K562 (cell line): ENCODE measurements around the gene PPP1R13L. TPM values are rescaled to one million over a fixed set of nuclear protein-coding genes. Genes with fewer than 3 reads are reported as not detected.
A peak's percentile ranks its signal among the peaks of the same experiment; 100 is the strongest.

Experiments
- DMBX1 ChIP-seq: fragments of 250-450 bp; sonication (Bioruptor Pico); IDR thresholded peaks from 2 replicates; pipeline ENCODE4 v1.8.0; 2022; ENCODE audit warnings: inconsistent platforms, mild to moderate bottlenecking, moderate library complexity, borderline replicate concordance
- E2F3 ChIP-seq: fragments of 250-450 bp; sonication (Bioruptor Pico); IDR thresholded peaks from 2 replicates; pipeline ENCODE4 v1.4.0; 2020; ENCODE audit warnings: mild to moderate bottlenecking
- GTF2E2 ChIP-seq: fragments of 200-800 bp; sonication (Bioruptor generic); IDR thresholded peaks from 2 replicates; pipeline ENCODE4 v1.6.1; 2016; ENCODE audit warnings: missing genetic modification characterization, missing compliant biosample characterization
- MEIS2 ChIP-seq: fragments of 450-650 bp; IDR thresholded peaks from 2 replicates; pipeline ENCODE4 v1.6.1; 2014; ENCODE audit warnings: mild to moderate bottlenecking; ENCODE audit not compliant: partially characterized antibody
- MYNN ChIP-seq, 2 experiments: sonication (generic); formaldehyde crosslinking in 1 of 2; IDR thresholded peaks; 2 replicates each; pipeline versions ENCODE4 v1.5.0 to v1.6.1; 2016 to 2020; ENCODE audit warnings: antibody characterized with exemption in 1 of 2, missing genetic modification reagents in 1 of 2
- NFATC3 ChIP-seq: fragments of 450-650 bp; IDR thresholded peaks from 2 replicates; pipeline ENCODE4 v1.6.1; 2017; ENCODE audit warnings: mild to moderate bottlenecking
- NFRKB ChIP-seq: fragments of 450-650 bp; IDR thresholded peaks from 2 replicates; pipeline ENCODE4 v1.6.1; 2016; ENCODE audit warnings: low read depth
- PHF8 ChIP-seq: fragments of 200-600 bp; sonication (generic); IDR thresholded peaks from 2 replicates; pipeline ENCODE4 v1.6.1; 2012; ENCODE audit warnings: mixed run types, mild to moderate bottlenecking, inconsistent platforms, low read length, moderate library complexity, borderline replicate concordance
- SREBF1 ChIP-seq: fragments of 150-350 bp; IDR thresholded peaks from 2 replicates; pipeline ENCODE4 v1.6.1; 2014; ENCODE audit warnings: antibody characterized with exemption, low read depth, low read length, borderline replicate concordance
- SREBF2 ChIP-seq: sonication (generic); formaldehyde crosslinking; IDR thresholded peaks from 2 replicates; pipeline ENCODE4 v1.4.0; 2020; ENCODE audit warnings: mild to moderate bottlenecking, missing genetic modification reagents
- polyA plus RNA-seq, 8 experiments: library from polyadenylated mRNA; depleted of rRNA in 4 of 8; stranded (reverse) in 5 of 8; unstranded in 3 of 8; fragments of >200 nt; fragmentation: Nextera tagmentation in 2 of 8; fragmentation: Illumina TruSeq in 1 of 8; extraction: Ambion mirVana in 2 of 8; extraction: Trizol in 1 of 8; gene quantifications; 2 replicates each; pipeline versions ENCODE4 v1.2.1 to v1.2.3, GENCODE V29; 2011 to 2014; ENCODE audit warnings: inconsistent platforms in 1 of 8, missing spikeins in 1 of 8
- total RNA-seq, 7 experiments: library from RNA; depleted of rRNA in 6 of 7; stranded (reverse); fragments of >200 nt in 6 of 7; fragmentation: Illumina TruSeq in 2 of 7; extraction: Trizol in 2 of 7; gene quantifications; 2 replicates each; pipeline versions ENCODE4 v1.2.1 to v1.2.3, GENCODE V29; 2011 to 2021; ENCODE audit warnings: low replicate concordance in 1 of 7
- TF ChIP-seq, protein P1 (sequence below): IDR thresholded peaks from 2 replicates; pipeline ENCODE4 v1.6.1; 2011; ENCODE audit warnings: borderline replicate concordance, low read depth, mild to moderate bottlenecking, moderate library complexity, low read length; ENCODE audit not compliant: insufficient read depth, poor library complexity, severe bottlenecking
- TF ChIP-seq, protein P2 (sequence below): fragments of 250-450 bp; sonication (Bioruptor Pico); IDR thresholded peaks from 2 replicates; pipeline ENCODE4 v1.4.0; 2020; ENCODE audit warnings: mild to moderate bottlenecking, moderate library complexity
- TF ChIP-seq, protein P3 (sequence below): fragments of 450-650 bp; IDR thresholded peaks from 2 replicates; pipeline ENCODE4 v1.6.1; 2016
- TF ChIP-seq, protein P4 (sequence below): fragments of 250-450 bp; sonication (Bioruptor Pico); IDR thresholded peaks from 2 replicates; pipeline ENCODE4 v1.4.0; 2020

Gene PPP1R13L
- total and polyA plus RNA-seq, 9 of the 15 experiments (the other 6 are each of a cell fraction or from before 2014, with no cell fraction given), result 0.32 to 6.7 (median 2.0) TPM

DNA sequence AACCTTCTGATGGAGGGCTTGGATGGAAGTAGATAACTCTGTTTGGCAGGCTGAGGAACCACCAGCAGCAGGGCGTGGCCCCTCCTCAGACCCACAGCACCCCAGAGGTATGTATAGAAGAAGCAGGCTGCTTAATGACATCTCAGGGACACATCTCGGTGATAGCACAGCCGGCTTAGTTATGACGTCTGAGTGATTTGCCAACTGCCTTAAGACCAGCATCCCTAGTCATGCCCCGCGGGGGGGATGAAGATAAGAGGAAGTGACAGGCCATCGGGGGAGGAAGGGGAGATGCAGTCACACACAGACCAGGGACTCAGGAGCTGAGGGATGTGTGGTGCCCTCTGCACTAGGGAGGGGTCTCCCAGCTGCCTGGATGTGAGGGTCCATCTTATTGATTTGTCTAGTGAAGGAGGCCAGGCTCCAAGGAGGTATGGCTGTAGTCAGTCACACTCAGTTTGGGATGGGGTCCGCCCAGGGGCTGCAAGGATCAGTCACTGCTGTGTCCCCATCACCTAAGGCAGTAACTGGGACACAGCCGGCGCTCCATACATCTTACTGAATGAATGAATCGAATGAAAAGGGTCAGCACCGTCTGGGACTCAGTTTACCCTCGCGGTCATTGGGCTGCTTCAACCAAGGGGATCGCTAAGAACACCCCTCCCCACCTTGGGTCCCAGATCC is 38.1 kb upstream of the PPP1R13L start (continued):
- TF ChIP-seq NFATC3 (no peak), SREBF2 (CRISPR knock-in tag) (no peak), MYNN (IDR thresholded peaks at IDR 0.05) (peak; percentile 58; the same call in 1 of the 2 replicates), MYNN (CRISPR knock-in tag; IDR thresholded peaks at IDR 0.05) (no peak), GTF2E2 (tag) (0 out of 2 replicates have a peak, but pooled peaks have one; percentile 52), SREBF1 (peak; percentile 15; the same call in 1 of the 2 replicates), NFRKB (peak; percentile 18; the same call in 1 of the 2 replicates), MEIS2 (peak; percentile 90), PHF8 (peak; percentile 24; the same call in 1 of the 2 replicates), DMBX1 (CRISPR knock-in tag) (no peak), E2F3 (0 out of 2 replicates have a peak, but pooled peaks have one; percentile 6)
- TF ChIP-seq, protein P1, sequence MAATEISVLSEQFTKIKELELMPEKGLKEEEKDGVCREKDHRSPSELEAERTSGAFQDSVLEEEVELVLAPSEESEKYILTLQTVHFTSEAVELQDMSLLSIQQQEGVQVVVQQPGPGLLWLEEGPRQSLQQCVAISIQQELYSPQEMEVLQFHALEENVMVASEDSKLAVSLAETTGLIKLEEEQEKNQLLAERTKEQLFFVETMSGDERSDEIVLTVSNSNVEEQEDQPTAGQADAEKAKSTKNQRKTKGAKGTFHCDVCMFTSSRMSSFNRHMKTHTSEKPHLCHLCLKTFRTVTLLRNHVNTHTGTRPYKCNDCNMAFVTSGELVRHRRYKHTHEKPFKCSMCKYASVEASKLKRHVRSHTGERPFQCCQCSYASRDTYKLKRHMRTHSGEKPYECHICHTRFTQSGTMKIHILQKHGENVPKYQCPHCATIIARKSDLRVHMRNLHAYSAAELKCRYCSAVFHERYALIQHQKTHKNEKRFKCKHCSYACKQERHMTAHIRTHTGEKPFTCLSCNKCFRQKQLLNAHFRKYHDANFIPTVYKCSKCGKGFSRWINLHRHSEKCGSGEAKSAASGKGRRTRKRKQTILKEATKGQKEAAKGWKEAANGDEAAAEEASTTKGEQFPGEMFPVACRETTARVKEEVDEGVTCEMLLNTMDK, result no peak
- TF ChIP-seq, protein P2, sequence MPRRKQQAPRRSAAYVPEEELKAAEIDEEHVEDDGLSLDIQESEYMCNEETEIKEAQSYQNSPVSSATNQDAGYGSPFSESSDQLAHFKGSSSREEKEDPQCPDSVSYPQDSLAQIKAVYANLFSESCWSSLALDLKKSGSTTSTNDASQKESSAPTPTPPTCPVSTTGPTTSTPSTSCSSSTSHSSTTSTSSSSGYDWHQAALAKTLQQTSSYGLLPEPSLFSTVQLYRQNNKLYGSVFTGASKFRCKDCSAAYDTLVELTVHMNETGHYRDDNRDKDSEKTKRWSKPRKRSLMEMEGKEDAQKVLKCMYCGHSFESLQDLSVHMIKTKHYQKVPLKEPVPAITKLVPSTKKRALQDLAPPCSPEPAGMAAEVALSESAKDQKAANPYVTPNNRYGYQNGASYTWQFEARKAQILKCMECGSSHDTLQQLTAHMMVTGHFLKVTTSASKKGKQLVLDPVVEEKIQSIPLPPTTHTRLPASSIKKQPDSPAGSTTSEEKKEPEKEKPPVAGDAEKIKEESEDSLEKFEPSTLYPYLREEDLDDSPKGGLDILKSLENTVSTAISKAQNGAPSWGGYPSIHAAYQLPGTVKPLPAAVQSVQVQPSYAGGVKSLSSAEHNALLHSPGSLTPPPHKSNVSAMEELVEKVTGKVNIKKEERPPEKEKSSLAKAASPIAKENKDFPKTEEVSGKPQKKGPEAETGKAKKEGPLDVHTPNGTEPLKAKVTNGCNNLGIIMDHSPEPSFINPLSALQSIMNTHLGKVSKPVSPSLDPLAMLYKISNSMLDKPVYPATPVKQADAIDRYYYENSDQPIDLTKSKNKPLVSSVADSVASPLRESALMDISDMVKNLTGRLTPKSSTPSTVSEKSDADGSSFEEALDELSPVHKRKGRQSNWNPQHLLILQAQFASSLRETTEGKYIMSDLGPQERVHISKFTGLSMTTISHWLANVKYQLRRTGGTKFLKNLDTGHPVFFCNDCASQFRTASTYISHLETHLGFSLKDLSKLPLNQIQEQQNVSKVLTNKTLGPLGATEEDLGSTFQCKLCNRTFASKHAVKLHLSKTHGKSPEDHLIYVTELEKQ (CRISPR knock-in tag), result no peak
- TF ChIP-seq, protein P3, sequence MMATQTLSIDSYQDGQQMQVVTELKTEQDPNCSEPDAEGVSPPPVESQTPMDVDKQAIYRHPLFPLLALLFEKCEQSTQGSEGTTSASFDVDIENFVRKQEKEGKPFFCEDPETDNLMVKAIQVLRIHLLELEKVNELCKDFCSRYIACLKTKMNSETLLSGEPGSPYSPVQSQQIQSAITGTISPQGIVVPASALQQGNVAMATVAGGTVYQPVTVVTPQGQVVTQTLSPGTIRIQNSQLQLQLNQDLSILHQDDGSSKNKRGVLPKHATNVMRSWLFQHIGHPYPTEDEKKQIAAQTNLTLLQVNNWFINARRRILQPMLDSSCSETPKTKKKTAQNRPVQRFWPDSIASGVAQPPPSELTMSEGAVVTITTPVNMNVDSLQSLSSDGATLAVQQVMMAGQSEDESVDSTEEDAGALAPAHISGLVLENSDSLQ, result peak; percentile 93
- TF ChIP-seq, protein P4, sequence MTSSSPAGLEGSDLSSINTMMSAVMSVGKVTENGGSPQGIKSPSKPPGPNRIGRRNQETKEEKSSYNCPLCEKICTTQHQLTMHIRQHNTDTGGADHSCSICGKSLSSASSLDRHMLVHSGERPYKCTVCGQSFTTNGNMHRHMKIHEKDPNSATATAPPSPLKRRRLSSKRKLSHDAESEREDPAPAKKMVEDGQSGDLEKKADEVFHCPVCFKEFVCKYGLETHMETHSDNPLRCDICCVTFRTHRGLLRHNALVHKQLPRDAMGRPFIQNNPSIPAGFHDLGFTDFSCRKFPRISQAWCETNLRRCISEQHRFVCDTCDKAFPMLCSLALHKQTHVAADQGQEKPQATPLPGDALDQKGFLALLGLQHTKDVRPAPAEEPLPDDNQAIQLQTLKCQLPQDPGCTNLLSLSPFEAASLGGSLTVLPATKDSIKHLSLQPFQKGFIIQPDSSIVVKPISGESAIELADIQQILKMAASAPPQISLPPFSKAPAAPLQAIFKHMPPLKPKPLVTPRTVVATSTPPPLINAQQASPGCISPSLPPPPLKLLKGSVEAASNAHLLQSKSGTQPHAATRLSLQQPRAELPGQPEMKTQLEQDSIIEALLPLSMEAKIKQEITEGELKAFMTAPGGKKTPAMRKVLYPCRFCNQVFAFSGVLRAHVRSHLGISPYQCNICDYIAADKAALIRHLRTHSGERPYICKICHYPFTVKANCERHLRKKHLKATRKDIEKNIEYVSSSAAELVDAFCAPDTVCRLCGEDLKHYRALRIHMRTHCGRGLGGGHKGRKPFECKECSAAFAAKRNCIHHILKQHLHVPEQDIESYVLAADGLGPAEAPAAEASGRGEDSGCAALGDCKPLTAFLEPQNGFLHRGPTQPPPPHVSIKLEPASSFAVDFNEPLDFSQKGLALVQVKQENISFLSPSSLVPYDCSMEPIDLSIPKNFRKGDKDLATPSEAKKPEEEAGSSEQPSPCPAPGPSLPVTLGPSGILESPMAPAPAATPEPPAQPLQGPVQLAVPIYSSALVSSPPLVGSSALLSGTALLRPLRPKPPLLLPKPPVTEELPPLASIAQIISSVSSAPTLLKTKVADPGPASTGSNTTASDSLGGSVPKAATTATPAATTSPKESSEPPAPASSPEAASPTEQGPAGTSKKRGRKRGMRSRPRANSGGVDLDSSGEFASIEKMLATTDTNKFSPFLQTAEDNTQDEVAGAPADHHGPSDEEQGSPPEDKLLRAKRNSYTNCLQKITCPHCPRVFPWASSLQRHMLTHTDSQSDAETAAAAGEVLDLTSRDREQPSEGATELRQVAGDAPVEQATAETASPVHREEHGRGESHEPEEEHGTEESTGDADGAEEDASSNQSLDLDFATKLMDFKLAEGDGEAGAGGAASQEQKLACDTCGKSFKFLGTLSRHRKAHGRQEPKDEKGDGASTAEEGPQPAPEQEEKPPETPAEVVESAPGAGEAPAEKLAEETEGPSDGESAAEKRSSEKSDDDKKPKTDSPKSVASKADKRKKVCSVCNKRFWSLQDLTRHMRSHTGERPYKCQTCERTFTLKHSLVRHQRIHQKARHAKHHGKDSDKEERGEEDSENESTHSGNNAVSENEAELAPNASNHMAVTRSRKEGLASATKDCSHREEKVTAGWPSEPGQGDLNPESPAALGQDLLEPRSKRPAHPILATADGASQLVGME, result peak; percentile 84
